ENCODE data around the gene CKS1B.

Gene CKS1B

GRCh38 chr1:155023627-155024026, 49.1 kb downstream of the CKS1B start:
- no peaks in the 10 kb centered on the region for H3K9me2 ChIP-seq (replicated peaks; ENCODE audit: insufficient read depth, low read length)
- no peaks in the 10 kb centered on the region for H4K20me1 ChIP-seq (ENCODE audit: insufficient read depth, low read length)
- no peaks in the 10 kb centered on the region for H3K9me3 ChIP-seq (replicated peaks; ENCODE audit: insufficient read depth, low read length)
- H3F3A ChIP-seq (ENCODE audit: insufficient read depth, low read length), result 0 out of 2 replicates have a peak, but pooled peaks cover 4% of the 10 kb centered on the region
- no peak overlapping the region for H3K4me3 ChIP-seq (ENCODE audit: low read length)
- no peak overlapping the region for H2AFZ ChIP-seq (ENCODE audit: low read length)
- H3K4me2 ChIP-seq (ENCODE audit: low read depth, low read length), result no peak overlapping the region
- no peak overlapping the region for H3K9ac ChIP-seq (ENCODE audit: low read length)
- H3K36me3 ChIP-seq (replicated peaks; ENCODE audit: insufficient read depth, low read length), result no peaks in the 10 kb centered on the region
- no peaks in the 10 kb centered on the region for H3K4me1 ChIP-seq (ENCODE audit: low read length)
- no peak overlapping the region for H3K27ac ChIP-seq (ENCODE audit: low read length)
- TF ChIP-seq EZH2phosphoT487 (IDR thresholded peaks at IDR 0.05; ENCODE audit: low read length) (no peak), CTCF (IDR thresholded peaks at IDR 0.05; ENCODE audit: low read length) (no peak), EZH2 (optimal IDR thresholded peaks at IDR 0.05; ENCODE audit: low read depth, low read length) (no peak)
- no peak for DNase-seq
- H3K79me2 ChIP-seq (ENCODE audit: low read length), result no peaks in the 10 kb centered on the region
- H3K27me3 ChIP-seq (replicated peaks; ENCODE audit: insufficient read depth, low read length), result no peaks in the 10 kb centered on the region

- no peak for DNase-seq
- Histone ChIP-seq H3K4me2 (ENCODE audit: low read depth, low read length) (no peak overlapping the region), H3K4me1 (ENCODE audit: low read length) (no peaks in the 10 kb centered on the region), H2AFZ (ENCODE audit: low read length) (no peak overlapping the region), H3K27ac (ENCODE audit: low read length) (no peak overlapping the region), H4K20me1 (ENCODE audit: insufficient read depth, low read length) (no peaks in the 10 kb centered on the region), H3K36me3 (replicated peaks; ENCODE audit: insufficient read depth, low read length) (no peaks in the 10 kb centered on the region), H3K9ac (ENCODE audit: low read length) (no peak overlapping the region), H3K27me3 (replicated peaks; ENCODE audit: insufficient read depth, low read length) (no peaks in the 10 kb centered on the region), H3K9me3 (replicated peaks; ENCODE audit: insufficient read depth, low read length) (no peaks in the 10 kb centered on the region), H3K4me3 (ENCODE audit: low read length) (no peak overlapping the region), H3K79me2 (ENCODE audit: low read length) (no peaks in the 10 kb centered on the region), H3F3A (ENCODE audit: insufficient read depth, low read length) (0 out of 2 replicates have a peak, but pooled peaks cover 4% of the 10 kb centered on the region), H3K9me2 (replicated peaks; ENCODE audit: insufficient read depth, low read length) (no peaks in the 10 kb centered on the region)
- TF ChIP-seq EZH2 (optimal IDR thresholded peaks at IDR 0.05; ENCODE audit: low read depth, low read length), result no peak
- no peak for TF ChIP-seq CTCF (IDR thresholded peaks at IDR 0.05; ENCODE audit: low read length)
- no peak for TF ChIP-seq EZH2phosphoT487 (IDR thresholded peaks at IDR 0.05; ENCODE audit: low read length)
Observed at GRCh38 chr1:155024315-155024714, 49.8 kb downstream of the CKS1B start.

- Histone ChIP-seq H3K36me3 (replicated peaks; ENCODE audit: insufficient read depth, low read length) (no peaks in the 10 kb centered on the region), H3K9me2 (replicated peaks; ENCODE audit: insufficient read depth, low read length) (no peaks in the 10 kb centered on the region), H3K9ac (ENCODE audit: low read length) (no peak overlapping the region), H3K27me3 (replicated peaks; ENCODE audit: insufficient read depth, low read length) (no peaks in the 10 kb centered on the region), H4K20me1 (ENCODE audit: insufficient read depth, low read length) (no peaks in the 10 kb centered on the region), H3K79me2 (ENCODE audit: low read length) (no peaks in the 10 kb centered on the region), H3F3A (ENCODE audit: insufficient read depth, low read length) (no peaks in the 10 kb centered on the region), H3K4me1 (ENCODE audit: low read length) (no peaks in the 10 kb centered on the region), H3K27ac (ENCODE audit: low read length) (no peak overlapping the region), H3K4me2 (ENCODE audit: low read depth, low read length) (no peak overlapping the region), H3K4me3 (ENCODE audit: low read length) (no peak overlapping the region), H3K9me3 (replicated peaks; ENCODE audit: insufficient read depth, low read length) (no peaks in the 10 kb centered on the region), H2AFZ (ENCODE audit: low read length) (no peak overlapping the region)
- TF ChIP-seq CTCF (IDR thresholded peaks at IDR 0.05; ENCODE audit: low read length) (no peak), EZH2 (optimal IDR thresholded peaks at IDR 0.05; ENCODE audit: low read depth, low read length) (no peak), EZH2phosphoT487 (IDR thresholded peaks at IDR 0.05; ENCODE audit: low read length) (no peak)
- no peak for DNase-seq
Observed at GRCh38 chr1:155026154-155026553, 51.7 kb downstream of the CKS1B start.
